Lung (tissue), 12 donors: ENCODE measurements around the gene ANKS1A. TPM values are rescaled to one million over a fixed set of nuclear protein-coding genes. Genes with fewer than 3 reads are reported as not detected.
"Not testable (repeated sequence)": the region's sequence is repeated elsewhere in the genome, so short reads cannot be mapped to it uniquely, and the experiment has no call there.

ENCODE experiments used
- ATAC-seq: fragments of 200-7000 bp; cut with Tn5 transposase; one replicate; pipeline ENCODE4 v1.9.1; 2020; ENCODE audit warnings: moderate number of reproducible peaks; ENCODE audit not compliant: insufficient read depth, low FRiP score
- DNase-seq, 3 donors: peaks; one replicate each; pipeline ENCODE4 v3.0.0-alpha.2; 2013 to 2017
- H3K27ac ChIP-seq, 2 donors: one replicate each; pipeline ENCODE4 v1.5.1; 2013; ENCODE audit warnings: mild to moderate bottlenecking in 2 of 2, moderate library complexity in 2 of 2, control low read depth in 1 of 2, inconsistent platforms in 1 of 2, low read depth in 1 of 2, low read length in 1 of 2
- H3K27me3 ChIP-seq, 3 donors: one replicate each; pipeline ENCODE4 v1.5.1; 2013; ENCODE audit warnings: low read length in 2 of 3; ENCODE audit not compliant: control insufficient read depth in 3 of 3, insufficient read depth in 3 of 3
- H3K36me3 ChIP-seq, 4 donors: one replicate each; pipeline ENCODE4 v1.5.1; 2013; ENCODE audit warnings: low read length in 4 of 4, mild to moderate bottlenecking in 1 of 4, moderate library complexity in 1 of 4; ENCODE audit not compliant: control insufficient read depth in 4 of 4, insufficient read depth in 4 of 4
- H3K4me1 ChIP-seq, 5 donors: one replicate each; pipeline ENCODE4 v1.5.1; 2013; ENCODE audit warnings: low read length in 5 of 5, mild to moderate bottlenecking in 2 of 5, moderate library complexity in 1 of 5; ENCODE audit not compliant: control insufficient read depth in 5 of 5, insufficient read depth in 5 of 5
- H3K4me3 ChIP-seq: one replicate; pipeline ENCODE4 v1.5.1; 2013; ENCODE audit warnings: mild to moderate bottlenecking, control low read depth, moderate library complexity
- H3K9ac ChIP-seq, 2 donors: one replicate each; pipeline ENCODE4 v1.5.1; 2013; ENCODE audit warnings: low read length in 2 of 2, control low read depth in 1 of 2; ENCODE audit not compliant: insufficient read depth in 1 of 2
- H3K9me3 ChIP-seq, 4 donors: one replicate each; pipeline ENCODE4 v1.5.1; 2013; ENCODE audit warnings: low read length in 3 of 4, mild to moderate bottlenecking in 1 of 4, moderate library complexity in 1 of 4; ENCODE audit not compliant: control insufficient read depth in 4 of 4, insufficient read depth in 3 of 4
- CTCF ChIP-seq: IDR thresholded peaks from 2 replicates; pipeline ENCODE4 v1.5.1; 2012; ENCODE audit warnings: mild to moderate bottlenecking; ENCODE audit errors: control extremely low read depth, extremely low read depth
- WGBS, 2 donors: extraction: QIAGEN DNeasy Blood & Tissue Kit; methylation state at CpG; one replicate each; pipeline ENCODE4 v1.1.7; 2013; 5-methylcytosine and 5-hydroxymethylcytosine counted together
- polyA plus RNA-seq, 2 donors: library from polyadenylated mRNA; stranded (reverse); fragments of 200-250 nt; gene quantifications; one replicate each; pipeline ENCODE4 v1.2.1, GENCODE V29; 2013
- total RNA-seq, 2 donors: library from RNA; depleted of rRNA in 1 of 2; stranded (reverse); fragments of >200 nt in 1 of 2; gene quantifications; one replicate each; pipeline ENCODE4 v1.2.1, GENCODE V29; 2014 to 2021
- donor health status: control.
- donor health status: control.
- donor health status: Bipolar disorder and iron deficiency.
- donor health status: healthy.
- donor health status: DM: yes; HTN: yes; CAD: no.

Gene ANKS1A
- total and polyA plus RNA-seq, 4 donors = 10.4 to 40.6 (median 24.3) TPM

- H3K9ac ChIP-seq = no peak overlapping the region
- H3K9me3 ChIP-seq = no peaks in the 10 kb centered on the region
- ATAC-seq (no peak), DNase-seq (no peak)
- peaks cover 0 to 7% (median 0%) of the 10 kb centered on the region in 5 donors for H3K4me1 ChIP-seq
- peak overlapping the region in 1 of 2 donors; percentile 0 for H3K27ac ChIP-seq
- no peak for TF ChIP-seq CTCF
- no peak overlapping the region for H3K4me3 ChIP-seq
- no peaks in the 10 kb centered on the region for H3K27me3 ChIP-seq
- 45 to 92% methylated on average over 1 of the region's 1 CpG for WGBS, 2 donors
- no peaks in the 10 kb centered on the region for H3K36me3 ChIP-seq
Observed at GRCh38 chr6:34928695-34929094, 39.6 kb downstream of the ANKS1A start.

GRCh38 chr6:34929241-34929978 is 40.4 kb downstream of the ANKS1A start:
- Histone ChIP-seq H3K9me3 (no peaks in the 10 kb centered on the region), H3K36me3 (no peaks in the 10 kb centered on the region), H3K9ac (no peak overlapping the region), H3K27me3 (no peaks in the 10 kb centered on the region), H3K4me3 (no peak overlapping the region), H3K4me1 (peaks cover 0 to 8% (median 2%) of the 10 kb centered on the region in 5 donors), H3K27ac (no peak overlapping the region)
- DNase-seq = no peak
- 79 to 91% methylated on average over 4 of the region's 4 CpGs for whole genome bisulfite sequencing, 2 donors
- no peak for ATAC-seq
- TF ChIP-seq CTCF = no peak

- ATAC-seq (no peak), DNase-seq (no peak)
- Histone ChIP-seq H3K27ac (no peak overlapping the region), H3K9ac (no peak overlapping the region), H3K36me3 (no peaks in the 10 kb centered on the region), H3K27me3 (no peaks in the 10 kb centered on the region), H3K4me3 (no peak overlapping the region), H3K4me1 (peaks cover 0 to 14% (median 4%) of the 10 kb centered on the region in 5 donors), H3K9me3 (no peaks in the 10 kb centered on the region)
- TF ChIP-seq CTCF = no peak
- WGBS, 2 donors = 47 to 77% methylated on average over 3 of the region's 3 CpGs
Observed at GRCh38 chr6:34930221-34930620, 41.2 kb downstream of the ANKS1A start.

DNA sequence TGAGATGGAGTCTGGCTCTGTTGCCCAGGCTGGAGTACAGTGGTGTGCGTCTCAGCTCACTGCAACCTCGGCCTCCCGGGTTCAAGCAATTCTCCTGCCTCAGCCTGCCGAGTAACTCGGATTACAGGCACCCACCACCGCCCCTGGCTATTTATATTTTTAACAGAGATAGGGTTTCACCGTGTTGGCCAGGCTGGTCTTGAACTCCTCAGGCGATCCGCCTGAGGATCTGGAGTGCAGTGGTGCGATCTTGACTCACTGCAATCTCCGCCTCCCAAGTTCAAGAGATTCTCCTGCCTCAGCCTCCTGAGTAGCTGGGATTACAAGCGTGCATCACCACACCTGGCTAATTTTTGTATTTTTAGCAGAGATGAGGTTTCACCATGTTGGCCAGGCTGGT is 43.1 kb downstream of the ANKS1A start:
- 97% methylated on average over 12 of the region's 12 CpGs for WGBS, 2 donors
- not testable (repeated sequence) for H3K9me3 ChIP-seq, H3K36me3 ChIP-seq, H3K4me3 ChIP-seq, ATAC-seq, H3K27me3 ChIP-seq, H3K4me1 ChIP-seq, DNase-seq, H3K9ac ChIP-seq, H3K27ac ChIP-seq
